ENCODE data around the gene EHMT1. TPM values are rescaled to one million over a fixed set of nuclear protein-coding genes. Genes with fewer than 3 reads are reported as not detected.

EHMT1 gene
- total RNA-seq, 1 experiment from 2014 or later: 112 TPM

- DNase-seq: no peak
- H2BK120ac ChIP-seq (ENCODE audit: low read depth, low read length, poor library complexity, severe bottlenecking): no peak overlapping the region
- no peaks in the 10 kb centered on the region for H3K79me1 ChIP-seq (ENCODE audit: insufficient read depth, low read depth, low read length, poor library complexity, severe bottlenecking)
- H4K20me1 ChIP-seq (ENCODE audit: control insufficient read depth, insufficient read depth, insufficient read length): no peaks in the 10 kb centered on the region
- Mint-ChIP-seq H3K27ac (peak overlapping the region in 2 of 3 experiments; percentile 62 to 64; a peak in 3 of 7 replicates), H3K4me1 (no peaks in the 10 kb centered on the region), H3K36me3 (ENCODE audit: insufficient read depth in 1 of 3, low read depth in 3 of 3) (peaks cover 43 to 78% (median 73%) of the 10 kb centered on the region in 3 experiments), H3K9me3 (no peaks in the 10 kb centered on the region; a peak in 1 of 5 replicates), H3K27me3 (ENCODE audit: low read depth) (no peaks in the 10 kb centered on the region; the same call in 1 of the 2 replicates), H3K4me3 (no peak overlapping the region)
- no peak overlapping the region for H3K27ac ChIP-seq (ENCODE audit: insufficient read length, low read depth, low read length)
- no peak overlapping the region for H3K9ac ChIP-seq (ENCODE audit: extremely low read depth, insufficient read length, low read length)
- H2BK5ac ChIP-seq (ENCODE audit: insufficient read length, low read length): no peak overlapping the region
- no peak overlapping the region for H3T11ph ChIP-seq (ENCODE audit: low read length)
- H3K9me3 ChIP-seq (ENCODE audit: control insufficient read depth, low read depth, low read length): no peaks in the 10 kb centered on the region
- no peak overlapping the region for H3K4ac ChIP-seq (ENCODE audit: low read depth, low read length)
- H3K18ac ChIP-seq (ENCODE audit: insufficient read length, low read depth, low read length): no peak overlapping the region
- no peak overlapping the region for H4K91ac ChIP-seq (ENCODE audit: insufficient read length, low read depth, low read length)
- no peak overlapping the region for H3K23ac ChIP-seq (ENCODE audit: insufficient read length, low read depth, low read length)
- H3K56ac ChIP-seq (ENCODE audit: insufficient read length, low read depth, low read length): no peak overlapping the region
- H2AK5ac ChIP-seq (ENCODE audit: insufficient read length, low read length): no peak overlapping the region
- H3K14ac ChIP-seq (ENCODE audit: insufficient read depth, low read length): no peak overlapping the region
- H3K27me3 ChIP-seq (ENCODE audit: insufficient read depth, low read length): no peaks in the 10 kb centered on the region
- no peaks in the 10 kb centered on the region for H3K23me2 ChIP-seq (ENCODE audit: insufficient read length, low read depth, low read length, poor library complexity, severe bottlenecking)
- TF ChIP-seq, protein P1, sequence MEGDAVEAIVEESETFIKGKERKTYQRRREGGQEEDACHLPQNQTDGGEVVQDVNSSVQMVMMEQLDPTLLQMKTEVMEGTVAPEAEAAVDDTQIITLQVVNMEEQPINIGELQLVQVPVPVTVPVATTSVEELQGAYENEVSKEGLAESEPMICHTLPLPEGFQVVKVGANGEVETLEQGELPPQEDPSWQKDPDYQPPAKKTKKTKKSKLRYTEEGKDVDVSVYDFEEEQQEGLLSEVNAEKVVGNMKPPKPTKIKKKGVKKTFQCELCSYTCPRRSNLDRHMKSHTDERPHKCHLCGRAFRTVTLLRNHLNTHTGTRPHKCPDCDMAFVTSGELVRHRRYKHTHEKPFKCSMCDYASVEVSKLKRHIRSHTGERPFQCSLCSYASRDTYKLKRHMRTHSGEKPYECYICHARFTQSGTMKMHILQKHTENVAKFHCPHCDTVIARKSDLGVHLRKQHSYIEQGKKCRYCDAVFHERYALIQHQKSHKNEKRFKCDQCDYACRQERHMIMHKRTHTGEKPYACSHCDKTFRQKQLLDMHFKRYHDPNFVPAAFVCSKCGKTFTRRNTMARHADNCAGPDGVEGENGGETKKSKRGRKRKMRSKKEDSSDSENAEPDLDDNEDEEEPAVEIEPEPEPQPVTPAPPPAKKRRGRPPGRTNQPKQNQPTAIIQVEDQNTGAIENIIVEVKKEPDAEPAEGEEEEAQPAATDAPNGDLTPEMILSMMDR (conservative IDR thresholded peaks at IDR 0.05): no peak
- no peak overlapping the region for H3K4me2 ChIP-seq (ENCODE audit: insufficient read depth, insufficient read length, low read length)
- H2BK15ac ChIP-seq (ENCODE audit: low read depth, low read length): no peak overlapping the region
- H4K8ac ChIP-seq (replicated peaks; ENCODE audit: insufficient read length, low read depth, low read length): no peak overlapping the region
- no peak overlapping the region for H4K5ac ChIP-seq (ENCODE audit: insufficient read length, low read depth, low read length)
- H2BK20ac ChIP-seq (ENCODE audit: low read depth, low read length, poor library complexity, severe bottlenecking): no peak overlapping the region
- H2BK12ac ChIP-seq (ENCODE audit: insufficient read length, low read depth, low read length): no peak overlapping the region
- WGBS (ENCODE audit: extremely low coverage, insufficient read length, low lambda C conversion rate): no CpG with 5 or more reads among the region's 19 CpGs
- H3K79me2 ChIP-seq (ENCODE audit: insufficient read depth, low read length): no peaks in the 10 kb centered on the region
- H3K4me1 ChIP-seq (ENCODE audit: insufficient read depth, low read length): no peaks in the 10 kb centered on the region
- no peak overlapping the region for H2AFZ ChIP-seq (ENCODE audit: low read length)
These were observed 183.9 kb downstream of the EHMT1 start for GRCh38 chr9:137802521-137803243.

Measured in H9 (cell line).